GM18907 (cell line): Measurements from ENCODE around the gene RPUSD2.
A peak's percentile ranks its signal among the peaks of the same experiment; 100 is the strongest.

ENCODE experiments used
- ATAC-seq: cut with Tn5 transposase; IDR thresholded peaks from one replicate; pipeline ENCODE4 v1.9.1; 2021; ENCODE audit warnings: mild to moderate bottlenecking, moderate library complexity; ENCODE audit not compliant: unreplicated experiment

The RPUSD2 gene, protein sequence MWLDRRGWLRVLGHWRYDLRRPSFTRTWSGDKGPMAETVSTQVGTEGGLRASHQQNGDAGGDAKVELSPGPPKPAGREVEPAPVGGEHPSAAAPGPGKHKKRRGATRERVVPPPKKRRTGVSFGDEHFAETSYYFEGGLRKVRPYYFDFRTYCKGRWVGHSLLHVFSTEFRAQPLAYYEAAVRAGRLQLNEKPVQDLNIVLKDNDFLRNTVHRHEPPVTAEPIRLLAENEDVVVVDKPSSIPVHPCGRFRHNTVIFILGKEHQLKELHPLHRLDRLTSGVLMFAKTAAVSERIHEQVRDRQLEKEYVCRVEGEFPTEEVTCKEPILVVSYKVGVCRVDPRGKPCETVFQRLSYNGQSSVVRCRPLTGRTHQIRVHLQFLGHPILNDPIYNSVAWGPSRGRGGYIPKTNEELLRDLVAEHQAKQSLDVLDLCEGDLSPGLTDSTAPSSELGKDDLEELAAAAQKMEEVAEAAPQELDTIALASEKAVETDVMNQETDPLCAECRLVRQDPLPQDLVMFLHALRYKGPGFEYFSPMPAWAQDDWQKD

DNA sequence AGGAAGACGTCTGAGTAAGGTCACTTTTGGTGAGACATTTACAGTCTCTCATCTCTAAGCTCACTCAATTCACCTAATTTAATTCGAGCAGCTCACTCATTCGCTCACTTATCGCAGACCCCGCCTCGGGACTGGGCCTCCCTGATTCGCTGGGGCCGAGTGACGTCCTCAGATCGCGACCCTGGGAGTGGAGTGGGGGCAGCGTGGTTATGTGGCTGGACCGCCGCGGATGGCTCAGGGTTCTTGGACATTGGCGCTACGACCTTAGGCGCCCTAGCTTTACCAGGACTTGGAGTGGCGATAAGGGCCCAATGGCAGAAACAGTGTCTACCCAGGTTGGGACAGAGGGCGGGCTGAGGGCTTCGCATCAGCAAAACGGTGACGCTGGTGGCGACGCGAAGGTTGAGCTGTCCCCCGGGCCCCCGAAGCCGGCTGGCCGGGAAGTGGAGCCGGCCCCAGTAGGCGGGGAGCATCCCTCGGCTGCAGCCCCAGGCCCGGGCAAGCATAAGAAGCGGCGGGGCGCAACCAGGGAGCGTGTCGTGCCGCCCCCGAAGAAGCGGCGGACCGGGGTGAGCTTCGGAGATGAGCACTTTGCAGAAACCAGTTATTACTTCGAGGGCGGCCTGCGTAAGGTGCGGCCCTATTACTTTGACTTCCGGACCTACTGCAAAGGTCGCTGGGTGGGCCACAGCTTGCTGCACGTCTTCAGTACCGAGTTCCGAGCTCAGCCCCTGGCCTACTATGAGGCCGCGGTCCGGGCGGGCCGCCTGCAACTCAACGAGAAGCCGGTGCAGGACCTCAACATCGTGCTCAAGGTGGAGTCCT lies at the start of gene RPUSD2:
Gene RPUSD2 (plus strand): TSS at position 171 of the 825 bp plus-strand sequence. CDS start 39 bp downstream, at position 210.
- ATAC-seq: peak; percentile 60

DNA sequence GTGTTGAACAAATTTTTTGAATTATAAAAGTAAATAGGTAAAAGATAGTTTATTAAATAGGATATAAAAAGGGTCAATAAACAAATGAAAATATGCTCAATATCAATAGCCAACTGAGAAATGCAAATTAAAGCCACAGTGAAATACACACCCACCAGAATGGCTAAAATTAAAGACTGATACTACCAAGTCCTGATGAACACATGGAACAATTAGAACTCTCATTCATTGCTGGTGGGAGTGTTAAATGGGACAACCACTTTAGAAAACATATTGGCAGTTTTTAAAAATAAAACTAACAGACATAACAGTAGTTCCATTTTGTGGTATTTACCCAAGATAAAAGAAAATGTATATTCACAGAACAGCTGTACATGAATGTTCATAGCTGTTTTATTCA lies 45.5 kb upstream of the RPUSD2 start:
- no peak for ATAC-seq

DNA sequence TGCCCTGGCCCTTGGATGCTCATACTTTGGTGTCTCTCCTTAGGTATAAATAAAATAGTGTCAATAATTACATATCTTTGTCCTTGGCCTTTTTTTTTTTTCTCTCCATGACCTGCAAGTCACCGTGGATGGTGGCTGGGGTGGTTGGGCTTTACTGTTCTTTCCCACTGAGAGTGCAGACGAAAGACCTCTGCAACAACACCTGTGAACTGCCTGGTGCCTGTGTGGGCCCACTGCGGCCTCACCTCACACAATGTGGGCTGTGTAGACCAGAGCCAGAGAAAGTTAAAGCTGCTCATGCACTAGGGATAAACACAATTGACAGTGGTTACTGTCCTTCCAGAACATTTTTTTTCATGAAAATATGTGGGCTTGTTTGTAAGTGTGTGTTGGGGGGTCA lies 43.2 kb upstream of the RPUSD2 start:
- no peak for ATAC-seq

DNA sequence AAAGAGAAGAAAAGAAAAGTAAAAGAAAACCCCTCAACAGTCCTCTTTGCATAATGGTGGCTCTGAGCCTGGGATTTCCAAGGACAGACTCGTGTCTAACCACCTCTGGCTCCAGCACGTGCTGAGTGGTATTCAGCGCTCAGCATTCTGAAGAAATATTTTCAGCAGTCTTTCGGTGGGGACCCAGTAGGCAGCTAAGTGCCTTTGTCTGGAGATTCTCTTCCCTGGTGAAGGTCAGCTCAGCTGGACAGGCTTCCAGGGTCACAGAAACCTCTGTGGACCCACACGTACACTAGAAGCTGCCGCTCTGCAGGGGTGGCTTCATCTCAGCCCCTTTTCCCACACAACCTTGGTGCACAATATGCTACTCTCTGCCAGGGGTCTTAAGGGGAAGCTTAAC lies 40.3 kb upstream of the RPUSD2 start:
- no peak for ATAC-seq

DNA sequence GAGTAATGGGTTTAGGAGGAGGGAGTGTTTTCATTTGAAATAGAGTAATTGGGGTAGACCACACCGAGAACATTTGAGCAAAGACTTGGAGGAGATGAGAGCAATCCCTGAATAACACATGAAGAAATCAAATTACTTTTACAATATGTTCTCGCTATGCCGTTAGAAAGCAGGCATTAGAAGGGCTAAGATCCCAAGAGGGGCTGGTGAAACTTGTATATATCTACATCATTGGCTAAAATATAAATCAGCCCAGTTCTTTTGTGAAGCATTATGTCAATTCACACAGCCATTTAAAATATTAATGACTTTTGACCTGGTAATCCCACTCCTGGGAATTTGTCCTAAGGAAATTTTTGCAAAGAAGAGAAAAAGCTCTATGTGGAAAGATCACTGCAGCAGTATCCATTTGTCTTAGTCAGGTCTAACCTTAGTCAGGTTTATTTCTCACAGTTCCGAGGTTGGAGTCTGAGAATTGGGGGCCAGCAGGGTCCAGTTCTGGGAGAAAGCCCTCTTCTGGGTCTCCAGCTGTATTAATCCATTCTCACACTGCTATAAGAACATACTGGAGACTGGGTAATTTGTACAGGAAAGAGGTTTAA lies 35.2 kb upstream of the RPUSD2 start:
- ATAC-seq: no peak

DNA sequence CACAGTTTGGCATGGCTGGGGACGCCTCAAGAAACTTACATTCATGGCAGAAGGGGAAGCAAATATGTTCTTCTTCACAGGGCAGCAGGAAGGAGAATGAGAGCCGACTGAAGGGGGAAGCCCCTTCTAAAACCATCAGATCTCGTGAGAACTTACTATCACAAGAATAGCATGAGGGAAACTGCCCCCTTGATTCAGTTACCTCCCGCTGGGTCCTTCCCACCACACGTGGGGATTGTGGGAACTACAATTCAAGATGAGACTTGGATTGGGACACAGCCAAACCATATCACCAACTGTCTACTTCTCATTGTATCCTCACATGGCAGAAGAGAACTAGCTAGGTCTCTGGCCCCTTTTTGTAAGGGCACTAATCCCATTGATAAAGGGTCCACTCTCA lies 34.7 kb upstream of the RPUSD2 start:
- no peak for ATAC-seq

DNA sequence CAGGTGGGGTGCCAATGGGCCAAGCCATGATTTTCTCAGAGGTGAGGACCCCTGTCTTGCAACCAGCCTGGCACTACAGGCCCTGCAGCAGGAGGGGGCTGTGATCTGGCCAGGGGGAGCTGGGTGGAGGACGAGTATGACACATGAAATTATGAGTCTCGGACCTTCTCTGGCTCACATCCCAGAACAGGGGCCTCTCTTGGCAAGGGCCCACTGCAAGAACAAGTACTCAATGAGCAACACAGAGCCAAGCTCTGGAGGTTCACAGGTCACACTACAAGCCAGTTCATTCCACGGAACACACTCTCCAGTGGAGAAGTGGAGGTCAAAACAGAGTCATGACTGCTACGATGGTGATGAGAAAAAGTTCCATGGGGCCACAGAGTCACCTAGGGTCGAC lies 32.6 kb upstream of the RPUSD2 start:
- no peak for ATAC-seq

DNA sequence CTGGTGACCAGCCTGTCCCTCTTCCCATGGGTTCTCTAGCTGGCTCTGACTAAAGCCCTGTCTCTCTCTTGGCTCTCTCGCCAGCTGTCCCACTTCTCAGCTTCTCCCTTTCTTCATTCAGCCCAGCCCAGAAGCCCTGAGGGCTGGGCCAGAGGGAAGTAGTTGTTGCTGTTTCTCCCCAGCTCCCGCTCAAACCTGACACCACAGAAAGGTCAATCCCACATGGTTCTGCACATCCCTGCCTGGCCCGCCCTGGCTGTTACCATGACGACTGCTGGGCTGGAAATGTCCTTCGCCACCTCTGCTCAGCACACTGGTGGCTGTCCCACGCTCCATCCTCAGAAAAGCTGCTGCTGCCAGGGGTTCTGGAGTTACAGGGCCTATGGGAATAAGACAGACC lies 30.1 kb upstream of the RPUSD2 start:
- no peak for ATAC-seq

DNA sequence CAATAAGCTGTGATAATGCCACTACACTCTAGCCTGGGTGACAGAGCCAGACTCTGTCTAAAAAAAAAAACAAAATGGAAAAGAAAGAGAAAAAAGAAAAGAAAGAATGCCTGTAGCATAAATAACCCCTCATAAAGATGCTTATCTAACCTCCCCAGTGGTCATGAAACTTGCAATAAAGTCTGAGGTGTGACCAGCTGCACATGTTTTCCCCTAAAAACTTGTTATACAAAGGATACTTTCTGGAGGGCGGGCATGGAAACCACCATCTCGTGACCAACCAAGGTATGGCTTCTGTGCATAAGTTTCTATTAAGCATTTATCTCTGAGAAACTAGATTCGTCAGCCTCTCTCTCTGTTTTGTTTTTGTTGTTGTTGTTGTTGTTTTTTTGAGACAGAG lies 26.0 kb upstream of the RPUSD2 start:
- ATAC-seq: peak; percentile 40

DNA sequence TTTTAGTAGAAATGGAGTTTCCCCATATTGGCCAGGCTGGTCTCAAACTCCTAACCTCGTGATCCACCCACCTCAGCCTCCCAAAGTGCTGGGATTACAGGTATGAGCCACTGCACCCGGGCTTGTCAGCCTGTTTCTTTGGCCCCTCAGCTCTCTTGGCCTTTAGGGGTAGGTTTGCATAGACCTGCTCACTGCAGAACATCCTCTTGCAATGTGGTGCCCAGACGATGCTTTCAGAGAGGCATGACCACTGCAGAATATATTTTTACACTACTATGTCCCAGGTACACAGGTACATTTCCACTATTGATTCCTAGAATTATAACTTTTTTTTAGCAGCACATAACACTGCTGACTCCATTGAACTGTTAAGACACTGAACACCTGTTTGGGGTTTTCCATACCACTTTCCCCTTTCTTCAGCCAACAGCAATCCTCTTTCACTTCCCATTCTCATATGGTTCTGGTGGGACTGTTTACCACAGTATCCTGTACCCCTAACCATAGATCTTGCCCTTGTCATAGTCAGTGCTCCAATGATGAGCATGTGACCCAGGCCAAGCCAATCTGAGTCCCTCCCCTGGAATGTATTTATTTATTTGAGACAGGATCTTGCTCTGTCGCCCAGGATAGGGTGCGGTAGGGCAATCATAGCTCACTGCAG lies 25.3 kb upstream of the RPUSD2 start:
- peak; percentile 68 for ATAC-seq

DNA sequence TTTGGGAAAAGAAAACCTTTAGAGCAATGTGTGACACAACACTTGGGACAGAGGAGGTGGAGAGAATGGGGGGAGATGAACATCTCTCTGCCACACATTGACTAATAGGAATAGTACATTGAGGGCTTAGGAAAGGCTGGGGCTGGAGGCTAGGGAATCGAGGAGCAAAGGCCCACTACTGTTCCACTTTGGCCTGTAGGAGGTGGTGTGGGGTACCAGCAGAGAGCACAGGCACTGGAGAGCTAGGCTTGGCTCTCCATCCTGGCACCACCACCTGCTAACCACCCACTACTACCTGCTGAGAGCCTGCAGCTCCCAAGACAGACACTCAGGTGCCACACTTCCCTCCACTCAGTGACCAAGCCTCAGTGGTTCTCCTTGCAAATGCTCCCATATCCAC lies 23.6 kb upstream of the RPUSD2 start:
- ATAC-seq: no peak

DNA sequence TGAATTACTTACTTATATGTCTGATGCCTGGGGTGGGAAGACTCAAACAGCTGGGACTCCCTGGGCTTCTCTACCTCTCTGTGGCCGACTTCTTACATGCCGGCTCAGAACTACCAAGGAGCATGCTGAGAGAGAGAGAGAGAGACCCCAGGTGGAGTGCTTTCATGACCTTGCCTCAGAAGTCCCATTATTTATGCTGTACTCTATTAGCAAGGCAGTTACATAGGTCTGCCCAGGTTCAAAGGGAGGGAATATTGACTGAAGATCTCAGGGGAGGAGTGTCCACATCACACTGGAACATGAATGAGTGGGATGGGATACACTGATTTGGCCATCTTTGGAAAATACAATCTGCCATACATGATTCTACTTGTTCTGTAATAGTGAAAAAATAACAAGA lies 20.5 kb upstream of the RPUSD2 start:
- no peak for ATAC-seq

DNA sequence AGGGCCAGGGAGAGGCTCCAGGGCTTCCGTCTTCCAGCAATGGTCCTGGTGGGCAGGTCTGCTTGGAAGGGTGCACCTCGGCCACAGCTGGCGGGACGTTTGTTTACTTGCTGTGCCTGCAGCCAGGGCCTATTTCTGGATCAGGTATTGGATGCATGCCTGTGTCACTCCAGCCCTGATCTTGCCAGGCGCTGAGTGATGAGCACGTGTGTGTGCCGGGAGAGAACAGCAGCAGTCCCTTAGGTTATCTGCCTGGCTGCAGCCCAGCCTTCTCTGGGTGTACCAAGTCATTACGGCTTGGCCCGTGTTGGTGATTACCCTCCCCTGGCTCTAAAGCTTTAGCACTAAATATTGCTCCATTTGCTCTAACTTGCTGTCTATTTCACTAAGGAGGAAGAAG lies 19.2 kb upstream of the RPUSD2 start:
- no peak for ATAC-seq

DNA sequence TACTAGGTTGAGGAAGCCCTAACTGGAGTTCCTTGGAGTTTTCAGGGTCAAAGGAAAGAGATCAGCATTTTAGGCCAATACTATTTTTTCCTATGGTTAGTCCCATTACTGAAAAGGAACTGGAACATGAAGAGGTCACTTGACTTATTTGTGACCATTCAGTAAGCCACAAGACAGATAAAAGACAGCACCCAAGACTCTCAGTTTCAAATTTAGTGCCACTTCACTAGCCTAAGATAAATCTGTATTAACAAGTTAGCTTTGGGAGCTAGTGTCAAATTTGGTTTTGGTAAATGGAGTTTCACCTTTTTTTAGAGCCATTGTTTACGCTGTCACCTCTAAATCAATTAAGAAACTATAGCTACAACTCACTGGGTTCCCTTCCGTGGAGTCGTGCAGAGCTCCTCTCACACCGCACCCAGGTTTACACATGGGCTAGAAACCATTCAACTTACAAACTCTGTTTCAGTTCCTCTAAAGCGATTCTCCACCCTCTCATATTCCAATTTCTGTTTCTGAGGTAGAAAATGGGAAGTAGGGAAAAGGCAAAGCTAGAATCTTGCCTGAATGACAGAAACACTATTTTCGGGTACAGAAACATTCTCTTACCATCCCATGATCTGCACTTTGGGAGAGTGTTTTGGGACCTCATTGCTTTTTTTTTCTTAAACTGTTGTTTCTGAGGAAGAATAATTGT lies 18.6 kb upstream of the RPUSD2 start:
- ATAC-seq: peak; percentile 76

DNA sequence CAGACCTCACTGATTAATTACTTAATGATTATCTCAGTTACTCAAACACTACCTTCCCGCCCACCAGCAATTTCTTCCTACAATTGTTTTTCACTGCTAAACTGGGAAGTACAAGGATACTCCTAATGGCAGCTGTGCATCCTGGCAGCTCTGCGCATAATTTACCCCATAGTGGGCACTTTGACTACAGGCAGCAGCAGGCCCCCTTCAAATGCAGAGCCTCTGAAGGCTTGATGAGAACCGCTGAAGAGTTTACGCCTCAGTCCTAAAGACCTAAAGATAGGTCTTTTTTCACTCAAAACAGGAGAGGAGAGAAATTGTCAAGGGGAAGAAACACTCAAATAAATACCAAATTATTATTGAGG lies 15.0 kb upstream of the RPUSD2 start:
- no peak for ATAC-seq

DNA sequence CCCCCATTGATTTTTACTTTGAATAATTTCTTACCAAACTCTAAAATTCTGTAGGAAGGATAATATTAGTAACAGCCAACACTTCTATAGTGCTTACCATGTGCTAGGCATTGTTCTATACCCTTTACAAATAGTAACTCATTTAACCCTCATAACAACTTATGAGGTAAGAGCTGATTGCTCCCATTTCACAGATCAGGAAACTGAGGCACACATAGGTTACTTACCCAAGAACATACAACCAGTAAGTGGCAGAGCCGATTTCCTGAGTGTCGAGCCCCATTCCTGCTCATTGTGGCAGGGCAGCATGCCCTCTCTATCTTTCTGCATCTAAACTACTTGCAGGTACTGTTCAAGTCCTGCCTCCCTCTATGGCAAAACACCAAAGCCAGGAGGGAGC lies 13.2 kb upstream of the RPUSD2 start:
- no peak for ATAC-seq

DNA sequence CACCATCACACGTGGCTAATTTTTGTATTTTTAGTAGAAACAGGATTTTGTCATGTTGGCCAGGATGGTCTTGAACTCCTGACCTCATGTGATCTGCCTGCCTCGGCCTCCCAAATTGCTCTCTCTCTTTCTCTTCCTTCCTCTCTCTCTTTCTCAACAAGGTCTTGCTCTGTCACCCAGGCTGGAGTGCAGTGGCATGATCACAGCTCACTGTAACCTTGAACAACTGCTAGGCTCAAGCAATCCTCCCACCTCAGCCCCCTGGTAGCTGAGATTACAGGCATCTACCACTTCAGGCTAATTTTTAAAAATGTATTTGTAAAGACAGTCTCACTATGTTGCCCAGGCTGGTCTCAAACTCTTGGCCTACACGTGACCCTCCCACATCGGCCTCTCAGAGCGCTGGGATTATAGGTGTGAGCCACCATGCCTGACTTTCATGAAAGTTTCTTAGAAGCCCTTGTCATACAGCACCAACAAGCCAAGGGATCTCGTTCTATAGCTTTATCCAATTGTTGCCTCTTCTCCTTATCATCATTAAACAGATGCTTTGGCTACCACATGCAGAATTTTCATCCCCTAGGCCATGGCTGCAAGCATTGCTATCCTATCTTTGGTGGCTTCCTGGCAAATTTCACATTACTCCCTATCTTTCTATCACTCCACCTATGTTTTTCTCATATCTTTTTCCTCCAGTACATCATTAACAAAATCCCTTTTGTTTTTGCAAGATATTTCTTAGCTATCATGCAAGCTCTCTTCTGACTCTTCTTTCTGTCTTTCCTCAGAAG lies 10.0 kb upstream of the RPUSD2 start:
- ATAC-seq: no peak

DNA sequence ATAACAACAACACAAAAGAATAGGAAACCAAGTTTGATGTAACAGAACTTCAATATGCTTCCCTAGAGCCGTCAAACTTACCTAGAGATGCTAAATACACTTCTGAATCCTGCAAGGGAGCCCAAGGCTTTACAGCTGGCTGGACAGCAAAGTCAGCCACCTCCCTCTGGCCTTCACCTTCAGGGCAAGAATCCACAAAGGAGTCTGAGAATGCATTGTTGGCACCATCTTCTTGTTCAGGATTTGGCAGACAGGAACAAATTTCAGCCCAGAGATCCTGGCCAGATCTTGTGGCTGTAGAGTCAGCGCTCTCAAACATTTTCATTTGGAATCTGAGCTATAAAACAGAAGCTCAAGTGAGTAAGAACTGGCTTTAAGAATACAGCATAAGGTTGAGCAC lies 6.4 kb upstream of the RPUSD2 start:
- ATAC-seq: no peak

DNA sequence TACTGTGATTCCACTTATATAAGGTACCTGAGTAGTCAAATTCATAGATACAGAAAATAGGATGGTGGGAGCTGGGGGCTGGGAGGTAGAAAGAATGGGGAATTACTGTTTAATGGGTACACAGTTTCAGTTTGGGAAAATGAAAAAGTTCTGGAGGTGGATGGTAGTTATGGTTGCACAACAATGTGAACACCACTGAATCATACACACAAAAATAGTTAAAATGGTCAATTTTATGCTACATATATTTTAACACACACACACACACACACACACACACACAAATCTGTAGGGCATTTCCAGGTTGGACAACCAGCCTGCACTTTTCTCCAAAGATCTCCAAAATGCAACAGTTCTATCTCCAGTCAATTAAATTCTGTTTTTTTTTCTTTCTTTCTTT lies 5.7 kb upstream of the RPUSD2 start:
- ATAC-seq: no peak
